Loucy (cell line): ENCODE results near the gene TIAM1.

Source experiments
- EZH2phosphoT487 ChIP-seq: fragments of 200-600 bp; IDR thresholded peaks from 2 replicates; pipeline ENCODE4 v1.6.1; 2018; ENCODE audit warnings: antibody characterized with exemption, mild to moderate bottlenecking, moderate library complexity, borderline replicate concordance
- TF ChIP-seq, protein P1 (sequence below): fragments of 200-600 bp; sonication (generic); conservative IDR thresholded peaks from 2 replicates; pipeline ENCODE4 v1.5.1; 2014; ENCODE audit warnings: mild to moderate bottlenecking, antibody characterized with exemption, low read length

GRCh38 chr21:31193761-31194160, 150.3 kb downstream of the TIAM1 start:
- TF ChIP-seq EZH2phosphoT487, result no peak
- TF ChIP-seq, protein P1, sequence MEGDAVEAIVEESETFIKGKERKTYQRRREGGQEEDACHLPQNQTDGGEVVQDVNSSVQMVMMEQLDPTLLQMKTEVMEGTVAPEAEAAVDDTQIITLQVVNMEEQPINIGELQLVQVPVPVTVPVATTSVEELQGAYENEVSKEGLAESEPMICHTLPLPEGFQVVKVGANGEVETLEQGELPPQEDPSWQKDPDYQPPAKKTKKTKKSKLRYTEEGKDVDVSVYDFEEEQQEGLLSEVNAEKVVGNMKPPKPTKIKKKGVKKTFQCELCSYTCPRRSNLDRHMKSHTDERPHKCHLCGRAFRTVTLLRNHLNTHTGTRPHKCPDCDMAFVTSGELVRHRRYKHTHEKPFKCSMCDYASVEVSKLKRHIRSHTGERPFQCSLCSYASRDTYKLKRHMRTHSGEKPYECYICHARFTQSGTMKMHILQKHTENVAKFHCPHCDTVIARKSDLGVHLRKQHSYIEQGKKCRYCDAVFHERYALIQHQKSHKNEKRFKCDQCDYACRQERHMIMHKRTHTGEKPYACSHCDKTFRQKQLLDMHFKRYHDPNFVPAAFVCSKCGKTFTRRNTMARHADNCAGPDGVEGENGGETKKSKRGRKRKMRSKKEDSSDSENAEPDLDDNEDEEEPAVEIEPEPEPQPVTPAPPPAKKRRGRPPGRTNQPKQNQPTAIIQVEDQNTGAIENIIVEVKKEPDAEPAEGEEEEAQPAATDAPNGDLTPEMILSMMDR, result no peak
